ENCODE results near the gene NFIX.

NFIX gene

DNA sequence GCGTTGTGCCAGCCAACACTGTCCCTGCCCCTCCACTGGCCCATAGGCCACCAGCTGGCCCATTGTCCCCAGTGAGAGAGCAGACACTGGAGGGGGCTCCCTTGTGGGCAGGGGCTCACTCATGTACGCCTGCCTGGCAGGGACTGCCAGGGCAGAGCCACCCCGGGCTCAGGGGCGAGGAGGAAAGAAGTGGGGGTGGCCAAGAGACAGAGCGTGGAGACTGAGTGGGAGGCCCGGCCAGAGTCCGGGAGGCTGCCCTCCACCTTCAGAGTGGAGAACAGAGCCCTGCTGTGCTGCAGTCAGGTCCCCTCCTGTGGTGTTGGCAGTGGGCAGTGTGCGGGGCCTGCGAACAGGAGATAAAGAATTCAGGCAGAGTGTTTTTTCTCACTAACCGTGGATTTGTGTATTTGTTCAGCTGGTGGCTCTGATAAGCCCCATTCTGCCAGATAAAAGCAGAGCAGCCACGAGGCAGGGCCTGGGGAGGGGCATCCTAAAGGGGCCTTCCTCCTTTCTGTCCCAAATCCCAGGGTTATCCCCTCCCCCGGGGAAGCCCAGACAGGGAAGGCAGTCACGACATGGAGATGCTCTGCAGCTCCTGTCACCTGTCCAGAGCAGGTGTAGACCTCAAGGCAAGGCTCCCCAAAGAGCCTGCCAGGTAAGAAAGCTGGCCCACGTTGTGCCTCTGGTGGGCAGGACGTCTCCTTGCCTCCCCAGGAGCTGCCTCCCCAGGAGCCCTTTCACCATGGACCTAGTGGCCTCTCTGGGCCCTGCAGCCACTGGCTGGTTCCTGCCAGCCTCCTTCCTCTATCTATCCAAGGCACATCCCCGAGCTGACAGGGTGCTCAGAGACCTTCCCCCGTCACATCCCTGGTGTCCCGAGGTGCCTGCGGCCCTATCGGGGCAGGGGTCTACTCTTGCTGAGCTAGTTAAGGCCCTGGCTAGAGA lies 74.4 kb downstream of the NFIX start:
- DNase-seq (ENCODE audit: insufficient read length, low spot score) (no peak), FAIRE-seq (no peak)

DNA sequence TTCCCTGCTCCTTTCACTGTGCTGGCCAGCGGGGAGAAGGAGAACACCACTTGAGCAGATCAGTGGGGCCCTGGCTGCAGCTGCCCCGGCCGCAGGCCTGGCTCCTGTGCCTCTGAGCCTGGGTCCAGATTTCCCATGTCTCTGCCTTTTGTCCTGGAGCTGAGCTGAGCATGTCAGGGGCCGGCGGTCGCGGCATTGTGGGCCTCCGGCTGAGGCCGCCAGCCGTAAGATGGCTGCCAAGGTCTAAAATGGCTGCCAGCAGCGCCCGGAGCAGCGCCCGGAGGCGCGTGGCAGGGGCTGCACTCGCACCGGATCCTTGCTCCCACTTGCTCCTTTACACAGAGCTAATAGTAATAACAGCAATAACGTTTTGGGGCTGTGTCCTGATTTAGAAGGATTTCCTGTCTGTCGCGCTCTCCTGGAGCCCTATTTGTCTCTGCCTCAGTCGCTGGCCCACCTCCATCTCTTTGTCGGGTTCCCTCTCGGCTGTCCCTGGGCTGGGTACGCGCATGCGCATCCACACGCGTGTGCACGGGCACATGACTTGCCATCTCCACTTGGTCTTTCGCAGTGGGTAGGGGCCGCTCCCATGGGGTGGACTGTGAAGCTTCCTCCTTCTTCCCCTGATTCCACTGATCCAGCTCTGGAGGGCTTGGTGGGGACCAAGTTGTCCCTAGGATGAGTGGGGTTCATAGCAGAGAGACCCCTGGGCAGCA lies 75.3 kb downstream of the NFIX start:
- no peak for DNase-seq (ENCODE audit: insufficient read length, low spot score)
- no peak for FAIRE-seq

DNA sequence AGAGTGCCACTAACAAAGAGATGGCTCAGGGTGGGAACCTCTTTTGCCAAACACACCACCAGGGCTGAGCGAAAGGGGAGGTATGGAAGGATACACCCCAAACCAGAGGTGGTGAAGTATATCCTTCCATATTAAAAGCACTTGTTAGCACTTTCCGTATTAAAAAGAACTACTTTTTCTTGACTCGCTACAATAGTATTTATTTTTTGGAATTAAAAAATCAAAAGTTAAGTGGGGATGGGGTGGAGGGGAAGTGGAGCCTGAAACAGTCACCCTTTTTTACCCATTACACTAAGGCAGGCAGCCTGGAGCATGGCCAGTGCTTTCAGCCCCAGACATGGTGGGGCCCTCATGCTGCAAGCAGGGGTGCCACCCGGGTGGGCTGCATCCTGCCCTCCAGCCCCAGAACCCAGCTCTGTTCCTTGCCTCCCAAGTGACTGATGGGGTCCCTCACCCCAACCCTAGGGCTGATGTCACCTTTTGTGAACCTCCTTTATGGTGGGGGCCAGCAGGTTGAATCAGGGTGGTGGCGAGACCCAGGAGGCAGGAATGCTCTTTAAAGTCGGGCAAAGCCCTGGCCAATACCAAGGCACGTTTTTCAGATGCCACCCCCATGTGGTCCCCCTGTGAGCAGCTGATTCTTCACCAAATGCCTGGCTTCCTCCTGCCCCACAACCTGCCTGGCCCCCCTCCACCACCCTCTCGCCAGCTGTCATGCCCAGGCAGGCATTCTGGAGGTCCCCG lies 76.3 kb downstream of the NFIX start:
- DNase-seq (ENCODE audit: insufficient read length, low spot score) (no peak), FAIRE-seq (no peak)

GRCh38 chr19:13072188-13072908 lies 77.1 kb downstream of the NFIX start:
- FAIRE-seq: no peak
- DNase-seq (ENCODE audit: insufficient read length, low spot score): no peak

GRCh38 chr19:13073263-13073662 lies 78.0 kb downstream of the NFIX start:
- DNase-seq (ENCODE audit: insufficient read length, low spot score) (no peak), FAIRE-seq (no peak)

DNA sequence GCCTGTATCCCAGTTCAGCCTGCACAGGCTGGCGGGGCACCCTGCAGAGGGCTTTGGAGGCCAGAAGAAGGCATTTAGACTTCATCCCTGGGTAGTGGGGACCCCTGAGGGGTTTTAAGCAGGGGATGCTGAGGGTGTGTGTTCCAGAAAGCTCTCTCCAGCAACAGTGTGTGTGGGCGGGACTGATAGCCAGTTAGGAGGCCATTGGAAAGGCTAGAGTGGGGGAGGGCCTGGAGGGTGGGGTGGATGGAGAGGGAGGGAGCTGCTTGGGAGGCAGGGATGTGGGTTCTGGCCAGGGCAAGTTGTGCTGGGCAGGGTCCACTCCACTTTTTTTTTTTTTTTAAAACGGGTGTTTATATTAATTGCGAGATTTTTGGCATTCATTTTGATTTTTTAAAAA lies 79.1 kb downstream of the NFIX start:
- FAIRE-seq (no peak), DNase-seq (ENCODE audit: insufficient read length, low spot score) (no peak)

DNA sequence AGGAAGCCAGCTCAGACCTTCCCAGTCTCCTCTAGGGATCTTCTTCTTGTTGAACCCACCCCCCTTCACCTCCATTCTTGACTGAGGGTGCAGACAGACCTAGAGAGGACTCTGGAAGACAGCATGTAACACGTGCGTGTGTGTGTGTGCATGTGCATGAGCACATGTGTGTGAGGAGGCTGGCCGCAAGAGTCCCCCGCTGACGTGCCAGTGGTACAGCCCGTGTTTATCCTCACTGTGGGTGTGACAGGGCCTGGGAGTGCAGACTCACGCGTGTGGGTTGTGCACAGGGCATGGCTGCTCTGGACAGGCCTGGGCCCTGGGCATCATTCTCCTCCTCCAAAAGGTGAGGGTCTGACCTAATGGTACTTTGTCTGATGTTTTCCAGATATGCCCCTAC lies 81.0 kb downstream of the NFIX start:
- FAIRE-seq: no peak
- DNase-seq (ENCODE audit: insufficient read length, low spot score): no peak

GRCh38 chr19:13076787-13077186 lies 81.5 kb downstream of the NFIX start:
- DNase-seq (ENCODE audit: insufficient read length, low spot score) (no peak), FAIRE-seq (no peak)

- DNase-seq (ENCODE audit: insufficient read length, low spot score) (no peak), FAIRE-seq (no peak)
Measured at GRCh38 chr19:13077240-13077639, 82.0 kb downstream of the NFIX start.

DNA sequence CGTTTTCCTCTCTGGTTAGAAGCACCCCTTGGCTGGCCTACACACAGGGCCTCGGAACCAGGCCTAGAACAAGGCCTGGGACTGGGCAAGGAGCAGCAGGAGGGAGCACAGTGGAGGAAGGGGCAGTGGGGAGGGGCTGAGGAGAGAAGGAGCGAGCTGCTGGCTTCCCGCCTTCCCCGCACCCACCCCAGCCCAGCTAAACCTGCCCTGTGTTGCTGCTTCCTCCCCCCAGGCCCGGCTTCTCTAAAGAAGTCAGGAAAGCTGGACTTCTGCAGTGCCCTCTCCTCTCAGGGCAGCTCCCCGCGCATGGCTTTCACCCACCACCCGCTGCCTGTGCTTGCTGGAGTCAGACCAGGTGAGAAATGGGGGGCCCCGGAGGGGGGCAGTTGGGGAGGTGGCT lies 83.1 kb downstream of the NFIX start:
- FAIRE-seq (no peak), DNase-seq (ENCODE audit: insufficient read length, low spot score) (no peak)

DNA sequence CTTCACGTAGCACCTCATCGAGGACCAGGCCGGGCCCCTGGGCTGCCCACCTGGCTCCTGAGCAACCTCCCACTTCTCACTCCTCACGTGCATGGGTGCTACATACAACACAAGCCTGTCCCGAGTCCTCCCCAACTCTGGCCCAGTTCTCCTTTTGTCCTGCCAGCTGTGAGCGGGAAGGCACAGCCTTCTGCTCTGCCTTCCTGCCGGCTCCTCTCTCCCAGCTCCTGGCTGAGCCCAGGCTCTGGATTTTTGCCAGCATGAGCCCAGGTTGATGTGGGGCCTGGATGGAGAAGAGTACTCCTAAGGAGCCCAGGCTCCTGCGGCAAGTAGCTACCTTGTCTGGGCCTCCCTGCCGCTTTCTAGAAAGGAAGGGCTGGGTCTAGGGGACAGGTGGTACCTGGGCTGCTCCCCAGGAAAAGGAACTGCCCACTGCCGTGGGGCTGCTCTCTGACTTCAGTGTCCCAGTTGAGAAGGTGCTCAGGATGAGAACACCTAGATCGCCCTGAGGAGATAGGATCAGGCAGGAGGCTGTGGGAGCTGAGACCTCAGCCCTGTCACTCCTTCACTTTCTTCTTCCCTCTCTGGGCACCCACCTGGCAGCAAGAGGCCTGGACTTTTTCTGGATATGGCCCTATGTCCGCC lies 83.7 kb downstream of the NFIX start:
- FAIRE-seq (no peak), DNase-seq (ENCODE audit: insufficient read length, low spot score) (no peak)

- DNase-seq (ENCODE audit: insufficient read length, low spot score) (no peak), FAIRE-seq (no peak)
Measured at GRCh38 chr19:13079542-13079986, 84.3 kb downstream of the NFIX start.

DNA sequence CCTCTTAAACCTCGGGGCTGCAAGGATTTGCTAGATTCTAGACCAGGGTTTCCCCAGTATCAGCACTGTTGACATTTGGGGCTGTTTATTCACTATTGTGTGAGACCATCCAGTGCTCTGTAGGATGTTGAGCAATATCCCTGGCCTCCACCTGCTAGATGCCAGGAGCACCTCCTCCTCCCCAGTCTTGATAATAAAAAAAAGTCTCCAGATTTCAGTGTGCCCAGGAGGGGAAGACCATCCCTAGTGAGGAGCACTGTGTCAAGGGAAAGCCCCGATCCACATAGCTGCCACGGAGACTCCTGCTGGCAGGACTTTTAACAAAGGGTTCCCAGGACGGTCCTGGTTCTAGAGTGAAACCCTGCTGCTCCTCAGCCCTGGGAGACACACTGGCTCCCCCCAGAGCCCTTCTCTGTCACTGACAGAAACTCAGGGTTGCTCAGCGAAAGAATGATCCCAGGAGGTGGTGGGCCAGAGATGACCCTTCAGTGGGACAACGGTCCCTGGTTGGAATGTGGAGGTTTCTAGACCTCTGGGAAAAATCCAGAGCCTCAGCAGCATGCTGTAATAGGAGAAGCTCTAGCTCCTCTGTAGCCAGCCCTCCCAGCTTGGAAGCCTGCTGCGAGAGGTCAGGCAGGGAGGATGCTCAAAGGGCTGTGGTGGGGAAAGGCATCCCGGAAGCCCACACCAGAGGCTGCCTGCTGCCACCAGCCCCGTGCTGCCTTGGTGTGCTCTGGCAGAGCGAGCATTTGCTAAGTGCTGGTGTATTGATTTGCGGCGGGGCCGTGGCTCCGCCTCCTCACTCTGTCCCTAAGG lies 87.1 kb downstream of the NFIX start:
- DNase-seq (ENCODE audit: insufficient read length, low spot score) (no peak), FAIRE-seq (no peak)

- no peak for FAIRE-seq
- DNase-seq (ENCODE audit: insufficient read length, low spot score): no peak
Measured at GRCh38 chr19:13083008-13083404, 87.7 kb downstream of the NFIX start.

DNA sequence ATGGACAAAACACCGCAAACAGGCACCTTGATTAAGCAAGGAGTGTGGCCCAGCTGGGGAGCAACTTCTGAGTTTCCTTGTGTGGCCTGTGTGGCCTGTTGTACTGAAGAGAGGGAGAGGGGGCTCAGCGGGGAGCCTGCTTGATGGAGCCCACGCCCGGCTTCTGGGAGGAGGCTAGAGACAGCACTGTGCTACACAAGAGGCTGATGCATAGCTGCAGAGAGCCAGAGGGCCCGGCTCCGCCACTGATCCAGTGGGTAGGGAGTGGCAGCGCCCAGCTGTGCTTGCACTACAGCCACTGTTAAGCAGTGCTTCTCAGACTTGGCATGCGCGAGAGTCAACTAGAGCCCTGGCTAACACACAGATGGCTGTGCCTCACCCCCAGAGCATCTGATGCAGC lies 88.4 kb downstream of the NFIX start:
- no peak for DNase-seq (ENCODE audit: insufficient read length, low spot score)
- no peak for FAIRE-seq

- FAIRE-seq (no peak), DNase-seq (ENCODE audit: insufficient read length, low spot score) (no peak)
Measured at GRCh38 chr19:13085666-13086065, 90.4 kb downstream of the NFIX start.

GRCh38 chr19:13086341-13086740 lies 91.1 kb downstream of the NFIX start:
- FAIRE-seq: no peak
- DNase-seq (ENCODE audit: insufficient read length, low spot score): no peak

DNA sequence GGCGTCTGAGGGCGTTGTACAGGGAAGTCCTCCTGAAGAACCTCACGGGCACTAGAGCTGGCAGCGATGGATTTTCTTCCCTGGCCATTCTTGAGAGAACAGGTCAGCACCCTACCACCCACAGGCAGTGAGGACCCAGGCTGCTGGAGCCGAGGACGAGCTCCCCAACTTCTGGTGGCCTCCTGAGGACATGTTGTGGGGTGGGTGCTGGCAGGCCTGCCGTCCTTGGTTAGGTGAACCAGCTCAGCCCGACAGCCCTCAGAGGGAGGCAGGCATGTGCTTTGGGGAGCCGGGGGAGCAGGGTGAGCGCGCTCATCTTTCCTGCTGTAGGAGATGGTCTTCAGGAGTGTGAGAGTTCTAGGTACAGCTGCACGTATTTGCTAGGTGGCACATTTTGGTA lies 92.0 kb downstream of the NFIX start:
- no peak for FAIRE-seq
- no peak for DNase-seq (ENCODE audit: insufficient read length, low spot score)

GRCh38 chr19:13087795-13088537 lies 92.7 kb downstream of the NFIX start:
- no peak for DNase-seq (ENCODE audit: insufficient read length, low spot score)
- FAIRE-seq: no peak

All from GM19239 (cell line).